AML-193 (cell line): ENCODE measurements around the gene AP1M2.
"Not testable (repeated sequence)": the region's sequence is repeated elsewhere in the genome, so short reads cannot be mapped to it uniquely, and the experiment has no call there.

Experiments
- DNase-seq, 2 experiments: peaks; one replicate each; lab custom pipeline; 2025; lab: John Stamatoyannopoulos, UW

The AP1M2 gene

GRCh38 chr19:10565028-10565566 lies 22.0 kb downstream of the AP1M2 start:
- peak; percentile 40 to 53 for DNase-seq

- no peak for DNase-seq
Observed at GRCh38 chr19:10562609-10563008, 24.5 kb downstream of the AP1M2 start.

GRCh38 chr19:10560154-10560553 lies 27.0 kb downstream of the AP1M2 start:
- no peak for DNase-seq

- DNase-seq: no peak
Observed at GRCh38 chr19:10557603-10558197, 29.4 kb downstream of the AP1M2 start.

GRCh38 chr19:10555610-10555973 lies 31.5 kb downstream of the AP1M2 start:
- no peak for DNase-seq

- no peak for DNase-seq
Observed at GRCh38 chr19:10554760-10555609, 32.1 kb downstream of the AP1M2 start.

- no peak for DNase-seq
Observed at GRCh38 chr19:10553943-10554381, 33.1 kb downstream of the AP1M2 start.

- no peak for DNase-seq
Observed at GRCh38 chr19:10553087-10553667, 33.9 kb downstream of the AP1M2 start.

- no peak for DNase-seq
Observed at GRCh38 chr19:10552510-10553053, 34.5 kb downstream of the AP1M2 start.

GRCh38 chr19:10551698-10552301 lies 35.3 kb downstream of the AP1M2 start:
- DNase-seq: peak; percentile 40 to 50

GRCh38 chr19:10551006-10551405 lies 36.1 kb downstream of the AP1M2 start:
- DNase-seq: not testable (repeated sequence)

- DNase-seq: no peak
Observed at GRCh38 chr19:10550336-10550735, 36.8 kb downstream of the AP1M2 start.

GRCh38 chr19:10549733-10550132 lies 37.4 kb downstream of the AP1M2 start:
- DNase-seq: no peak

GRCh38 chr19:10548746-10549276 lies 38.3 kb downstream of the AP1M2 start:
- no peak for DNase-seq

GRCh38 chr19:10546817-10547216 lies 40.3 kb downstream of the AP1M2 start:
- DNase-seq: no peak

- no peak for DNase-seq
Observed at GRCh38 chr19:10544753-10545251, 42.3 kb downstream of the AP1M2 start.

GRCh38 chr19:10544242-10544752 lies 42.8 kb downstream of the AP1M2 start:
- DNase-seq: no peak

- peak; percentile 43 to 53 for DNase-seq
Observed at GRCh38 chr19:10543420-10544241, 43.5 kb downstream of the AP1M2 start, which contains the start of gene ATG4D. Gene ATG4D, plus strand, starts transcription at chr19:10543904. Its CDS starts 187 bp downstream, at chr19:10544091.

- DNase-seq: no peak
Observed at GRCh38 chr19:10543059-10543419, 44.1 kb downstream of the AP1M2 start.

- not testable (repeated sequence) for DNase-seq
Observed at GRCh38 chr19:10539016-10539415, 48.1 kb downstream of the AP1M2 start.
